ENCODE results near the gene AEBP2.

DNA sequence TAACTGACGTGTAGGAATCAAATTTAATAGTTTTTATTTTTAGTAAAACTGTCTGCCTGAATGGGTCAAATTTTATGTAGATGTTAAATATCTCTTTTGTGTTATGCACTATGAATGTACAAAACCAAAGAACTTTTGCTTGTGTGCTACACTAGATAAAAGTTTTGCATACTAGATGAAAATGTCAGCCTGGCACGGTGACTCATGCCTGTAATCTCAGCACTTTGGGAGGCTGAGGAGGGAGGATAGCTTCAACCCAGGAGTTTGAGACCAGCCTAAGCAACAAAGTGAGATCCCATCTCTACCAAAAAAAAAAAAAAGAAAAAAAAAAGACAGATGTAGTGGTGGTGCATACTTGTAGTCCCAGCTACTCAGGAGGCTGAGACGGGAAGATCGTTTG is 11.1 kb downstream of the AEBP2 start:
- TF ChIP-seq, protein P1, sequence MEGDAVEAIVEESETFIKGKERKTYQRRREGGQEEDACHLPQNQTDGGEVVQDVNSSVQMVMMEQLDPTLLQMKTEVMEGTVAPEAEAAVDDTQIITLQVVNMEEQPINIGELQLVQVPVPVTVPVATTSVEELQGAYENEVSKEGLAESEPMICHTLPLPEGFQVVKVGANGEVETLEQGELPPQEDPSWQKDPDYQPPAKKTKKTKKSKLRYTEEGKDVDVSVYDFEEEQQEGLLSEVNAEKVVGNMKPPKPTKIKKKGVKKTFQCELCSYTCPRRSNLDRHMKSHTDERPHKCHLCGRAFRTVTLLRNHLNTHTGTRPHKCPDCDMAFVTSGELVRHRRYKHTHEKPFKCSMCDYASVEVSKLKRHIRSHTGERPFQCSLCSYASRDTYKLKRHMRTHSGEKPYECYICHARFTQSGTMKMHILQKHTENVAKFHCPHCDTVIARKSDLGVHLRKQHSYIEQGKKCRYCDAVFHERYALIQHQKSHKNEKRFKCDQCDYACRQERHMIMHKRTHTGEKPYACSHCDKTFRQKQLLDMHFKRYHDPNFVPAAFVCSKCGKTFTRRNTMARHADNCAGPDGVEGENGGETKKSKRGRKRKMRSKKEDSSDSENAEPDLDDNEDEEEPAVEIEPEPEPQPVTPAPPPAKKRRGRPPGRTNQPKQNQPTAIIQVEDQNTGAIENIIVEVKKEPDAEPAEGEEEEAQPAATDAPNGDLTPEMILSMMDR (IDR thresholded peaks at IDR 0.05), result no peak
- no peak for TF ChIP-seq POLR2AphosphoS5 (IDR thresholded peaks at IDR 0.05)
